ENCODE data around the gene DDR2. TPM values are rescaled to one million over a fixed set of nuclear protein-coding genes. Genes with fewer than 3 reads are reported as not detected.

The DDR2 gene
- 131 and 155 TPM in 2 replicates for total RNA-seq

GRCh38 chr1:162632217-162632666, at the start of gene DDR2:
TSS of gene DDR2 (plus strand) at chr1:162632464. CDS start at chr1:162719064, 86,600 bp downstream.

GRCh38 chr1:162790303-162790984, 158.2 kb downstream of the DDR2 start, which contains the start of gene HSD17B7:
TSS of gene HSD17B7 (plus strand) at chr1:162790702. CDS start at chr1:162790801, 99 bp downstream.

Other genes starting within 250 kb of the DDR2 start
- gene SH2D1B, start 220.3 kb upstream of the DDR2 start, total RNA-seq = not detected in 2 replicates
- 50.8 and 61.6 TPM in 2 replicates for gene UHMK1, start 134.6 kb upstream of the DDR2 start, total RNA-seq
- 64.6 and 92.3 TPM in 2 replicates for gene UAP1, start 70.7 kb upstream of the DDR2 start, total RNA-seq
- gene HSD17B7, start 158.2 kb downstream of the DDR2 start, total RNA-seq = 26.7 and 31.2 TPM in 2 replicates
- gene CCDC190, start 228.7 kb downstream of the DDR2 start, total RNA-seq = 0.14 TPM in 1 of 2 replicates, not detected in the other